NCI-H1105 treated with DMSO at 0.1 percent for 48 hours (cell line): Measurements from ENCODE around the gene CGRRF1.

Experiments used
- DNase-seq: peaks from one replicate; lab custom pipeline; 2025; lab: John Stamatoyannopoulos, UW

Gene CGRRF1

DNA sequence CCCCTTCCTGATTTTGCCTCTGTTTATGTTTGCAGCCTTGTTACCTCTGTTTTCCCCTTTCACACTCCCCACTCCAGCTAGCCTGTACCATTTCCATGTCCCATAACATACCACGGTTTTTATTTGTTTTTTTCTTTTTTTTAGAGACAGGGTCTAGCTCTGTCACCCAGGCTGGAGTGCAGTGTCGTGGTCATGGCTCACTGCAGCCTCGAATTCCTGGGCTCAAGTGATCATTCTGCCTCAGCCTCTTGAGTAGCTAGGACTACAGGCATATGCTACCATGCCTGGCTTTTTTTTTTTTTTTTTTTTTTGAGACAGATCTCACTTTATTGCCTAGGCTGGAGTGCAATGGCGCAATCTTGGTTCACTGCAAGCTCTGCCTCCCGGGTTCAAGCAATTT lies 38.8 kb downstream of the CGRRF1 start:
- no peak for DNase-seq

GRCh38 chr14:54549862-54550261 lies 40.2 kb downstream of the CGRRF1 start:
- no peak for DNase-seq

DNA sequence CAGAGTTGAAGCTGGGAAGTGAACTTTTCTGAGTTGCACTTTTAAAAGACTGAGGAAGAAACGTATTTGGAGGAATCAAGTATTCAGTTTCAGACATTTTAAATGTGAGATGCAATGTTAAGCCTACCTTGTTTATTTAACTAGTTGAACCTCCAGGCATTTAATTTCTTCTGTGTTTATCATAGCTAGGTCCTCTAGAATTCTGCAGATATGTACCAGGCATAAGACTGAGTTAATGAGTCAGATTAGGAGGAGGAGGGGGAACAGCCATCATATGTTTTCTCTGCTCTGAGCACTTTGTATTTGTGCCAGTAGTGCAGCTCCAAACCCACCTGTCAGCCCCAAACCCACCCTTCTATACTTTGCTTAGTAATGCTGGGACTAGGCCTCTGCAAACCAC lies 40.8 kb downstream of the CGRRF1 start:
- DNase-seq = no peak

GRCh38 chr14:54554401-54554800 lies 44.7 kb downstream of the CGRRF1 start:
- no peak for DNase-seq

GRCh38 chr14:54555651-54556050 lies 45.9 kb downstream of the CGRRF1 start:
- no peak for DNase-seq

- no peak for DNase-seq
These were observed 46.8 kb downstream of the CGRRF1 start for GRCh38 chr14:54556535-54556934.

DNA sequence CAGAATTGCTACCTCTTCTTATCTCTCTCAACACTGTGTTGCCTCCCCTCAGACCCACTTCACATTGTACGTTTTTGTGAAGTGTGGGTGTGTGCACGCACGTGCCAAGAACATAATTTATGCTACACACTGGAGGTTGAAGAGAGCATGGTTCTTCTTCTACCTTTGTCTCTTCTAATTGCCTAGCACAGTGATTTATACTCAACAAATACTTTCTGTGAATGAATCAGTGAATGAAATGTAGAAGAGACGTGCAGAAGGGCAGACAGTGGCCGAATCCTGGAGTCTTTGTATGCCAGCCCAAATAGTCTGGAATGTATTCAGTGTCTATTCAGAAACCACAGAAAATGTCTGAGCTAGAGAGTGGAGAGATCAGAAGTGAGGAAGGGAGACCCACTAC lies 52.6 kb downstream of the CGRRF1 start:
- no peak for DNase-seq

DNA sequence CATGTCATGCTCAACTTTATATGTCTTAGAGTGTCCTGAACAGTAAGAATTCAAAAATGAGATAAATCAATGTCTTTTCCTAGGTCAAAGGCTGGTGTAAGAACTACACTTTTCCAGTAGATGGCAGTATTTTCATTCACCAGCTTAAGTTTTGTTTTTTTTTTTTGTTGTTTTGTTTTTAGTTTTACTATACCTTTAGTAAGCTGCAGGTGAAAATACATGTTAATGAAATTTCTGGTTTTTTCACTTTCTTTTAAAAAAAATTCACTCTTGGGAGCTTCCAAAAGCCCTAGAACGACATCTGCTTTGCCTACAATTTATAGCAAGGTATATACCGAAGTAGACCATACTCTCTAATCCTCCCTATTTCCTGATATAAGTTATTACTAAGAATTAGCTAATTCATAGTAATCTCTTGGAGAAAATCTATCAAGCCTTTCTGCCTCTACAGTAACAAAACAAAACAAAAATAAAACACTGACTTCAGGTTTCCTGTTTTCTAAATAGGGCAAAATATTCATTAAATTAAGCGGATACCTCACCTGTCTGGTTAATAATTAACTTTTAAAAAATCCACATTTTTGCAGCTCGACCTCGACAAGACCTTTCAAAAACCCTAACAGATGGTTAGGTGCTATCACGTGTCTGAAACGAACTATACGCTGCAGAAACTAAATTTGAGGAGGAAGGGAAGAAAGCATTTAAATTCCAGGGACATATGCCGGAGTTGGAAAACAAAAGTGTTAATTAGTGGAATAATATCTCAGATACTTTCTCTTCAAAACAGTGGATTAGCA lies 54.6 kb downstream of the CGRRF1 start:
- peak; percentile 53 for DNase-seq

DNA sequence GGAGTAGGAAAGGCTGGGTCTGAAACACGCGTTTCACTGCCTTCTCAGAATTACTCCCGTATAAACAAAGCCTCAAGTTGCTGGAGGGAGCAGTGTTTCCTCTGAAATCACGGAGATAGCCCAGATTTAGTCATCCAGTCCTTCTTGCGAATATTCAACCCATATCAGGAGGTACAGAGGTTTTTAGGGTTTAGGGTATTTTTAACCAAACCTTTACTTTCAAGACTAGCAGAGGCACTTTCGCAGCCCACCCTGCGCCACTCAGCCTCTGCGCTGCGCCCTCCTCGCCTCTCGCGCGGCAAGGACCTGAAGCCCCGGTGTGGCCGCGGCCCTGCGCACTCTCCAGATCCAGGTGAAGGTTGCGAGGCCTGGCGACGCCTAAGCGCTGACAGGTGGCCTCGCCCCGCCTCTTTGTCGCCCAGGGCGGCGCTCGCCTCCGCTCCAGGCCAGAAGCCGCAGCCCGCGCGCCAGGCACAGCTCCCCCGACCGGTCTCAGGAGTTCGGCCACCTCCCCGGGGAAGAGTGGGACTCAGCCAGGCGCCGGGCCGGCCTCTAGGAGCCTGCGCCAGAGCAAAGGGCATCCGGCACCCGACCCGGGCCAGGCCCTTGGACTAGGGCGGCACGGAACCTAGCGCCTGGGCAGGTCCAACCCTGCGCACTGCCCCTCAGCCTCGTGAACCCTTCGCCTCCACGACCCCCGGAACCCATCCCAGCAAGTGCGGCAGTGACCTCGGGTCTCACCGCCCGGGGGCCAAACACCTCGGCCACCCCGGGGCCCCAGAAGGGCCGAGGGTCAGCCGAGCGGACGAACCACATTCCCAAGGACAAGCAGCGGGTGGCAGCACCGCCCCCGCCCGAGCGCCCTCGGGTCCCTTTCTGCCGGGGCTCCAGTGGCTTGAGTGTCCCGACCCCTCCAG lies 55.4 kb downstream of the CGRRF1 start:
- DNase-seq = peak; percentile 84

- DNase-seq = peak; percentile 56
These were observed 56.2 kb downstream of the CGRRF1 start for GRCh38 chr14:54565785-54566409.

- peak; percentile 44 for DNase-seq
These were observed 56.9 kb downstream of the CGRRF1 start, which contains the start of gene SAMD4A for GRCh38 chr14:54566410-54567223. Gene SAMD4A (plus strand): TSS chr14:54567128. CDS start chr14:54567917, 789 bp downstream.

DNA sequence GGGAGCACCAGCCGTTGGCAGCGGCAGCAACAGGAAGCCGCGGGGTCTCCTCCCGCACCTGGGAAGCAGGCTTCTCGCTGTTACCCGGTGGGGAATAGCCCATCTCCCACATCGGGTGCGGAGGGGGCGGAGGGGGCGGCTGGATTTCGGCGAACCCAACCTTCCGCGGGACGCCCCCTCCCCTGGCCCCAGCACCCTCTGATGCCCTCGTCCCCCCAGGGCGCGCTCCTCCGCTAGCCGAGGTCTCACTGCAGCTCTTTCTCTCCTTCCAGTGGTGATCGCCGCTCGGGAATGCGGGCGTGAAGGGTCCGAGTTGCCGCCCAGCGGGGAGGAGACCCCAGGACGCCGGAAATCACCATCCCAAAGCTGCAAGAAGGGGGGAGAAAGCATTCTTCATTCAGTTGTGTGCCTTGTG lies 57.5 kb downstream of the CGRRF1 start:
- DNase-seq = no peak

DNA sequence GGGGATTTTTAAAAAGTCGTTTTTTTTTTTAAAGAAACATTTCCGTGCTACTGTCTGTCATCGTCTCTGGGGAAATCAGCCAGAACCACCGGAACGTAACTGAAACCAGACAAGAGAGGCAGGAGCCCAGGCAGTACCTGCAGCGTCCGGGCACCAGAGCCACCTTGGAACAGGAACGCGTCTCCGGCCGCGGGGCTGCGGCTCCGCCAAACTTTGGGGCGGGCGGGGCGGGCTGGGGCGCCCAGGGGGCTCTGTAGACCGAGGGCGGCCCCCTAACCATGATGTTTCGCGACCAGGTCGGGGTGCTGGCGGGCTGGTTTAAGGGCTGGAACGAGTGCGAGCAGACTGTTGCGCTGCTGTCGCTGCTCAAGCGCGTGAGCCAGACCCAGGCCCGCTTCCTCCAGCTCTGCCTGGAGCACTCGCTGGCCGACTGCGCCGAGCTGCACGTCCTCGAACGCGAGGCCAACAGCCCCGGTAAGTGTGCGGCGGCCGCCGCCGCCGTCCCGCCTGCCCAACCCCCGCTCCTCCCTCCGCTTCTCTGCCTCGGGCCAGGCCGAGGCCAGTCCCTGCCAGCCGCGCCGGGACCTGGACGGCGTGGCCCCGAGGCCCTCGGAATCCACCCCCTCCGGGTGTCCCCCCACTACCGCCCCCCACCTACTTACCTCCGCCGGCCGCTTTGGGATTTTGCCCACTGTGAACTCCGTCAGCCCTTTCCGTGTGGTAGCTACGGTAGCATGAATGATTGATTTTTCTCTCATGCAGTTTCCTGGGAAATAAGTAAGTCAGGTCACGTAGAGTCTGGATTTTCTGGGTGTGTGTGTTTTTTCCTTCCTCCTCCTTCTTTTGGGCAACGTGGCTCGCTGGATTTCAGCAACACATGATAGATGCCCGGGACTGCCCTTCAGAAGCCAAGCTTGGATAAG lies 58.2 kb downstream of the CGRRF1 start:
- peak; percentile 15 for DNase-seq

DNA sequence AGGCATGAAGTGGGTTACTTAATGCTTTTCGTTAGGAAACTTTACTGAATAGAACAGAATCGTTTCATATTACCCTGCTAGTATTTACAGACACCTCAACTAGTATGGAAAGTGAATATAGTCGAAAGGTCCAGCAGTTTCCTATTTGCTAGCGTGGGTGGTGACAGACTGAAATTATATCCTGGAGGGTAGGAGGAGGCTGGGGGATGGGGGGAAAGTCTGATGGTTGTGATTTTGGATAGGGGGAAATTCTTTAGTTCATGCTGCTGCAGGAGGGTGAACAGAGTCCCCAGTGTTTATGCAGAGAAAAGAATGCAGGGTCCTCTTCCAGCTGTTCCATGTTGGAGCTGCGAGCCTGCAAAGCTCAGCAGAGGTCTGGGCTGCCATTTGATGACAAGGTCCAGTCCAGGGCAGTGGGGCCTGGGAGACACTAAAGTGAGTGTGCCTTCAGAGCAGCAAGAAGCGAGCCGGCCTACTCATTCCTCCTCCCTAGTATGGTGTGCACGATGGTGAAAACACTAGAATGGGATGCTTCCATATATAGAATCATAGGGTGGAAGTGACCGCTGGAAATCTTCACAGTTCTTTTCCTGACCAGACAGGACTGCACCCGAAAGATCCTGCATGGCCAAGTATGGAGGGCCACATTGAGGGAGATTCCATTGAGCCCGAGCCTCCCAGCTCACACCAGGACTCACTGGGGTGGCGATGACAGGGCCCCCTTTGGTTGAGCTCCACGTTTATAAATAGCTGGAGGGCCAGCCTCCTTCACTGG lies 59.3 kb downstream of the CGRRF1 start:
- DNase-seq = no peak

- DNase-seq = no peak
These were observed 60.3 kb downstream of the CGRRF1 start for GRCh38 chr14:54570047-54570446.

- DNase-seq = no peak
These were observed 61.1 kb downstream of the CGRRF1 start for GRCh38 chr14:54570631-54571415.

DNA sequence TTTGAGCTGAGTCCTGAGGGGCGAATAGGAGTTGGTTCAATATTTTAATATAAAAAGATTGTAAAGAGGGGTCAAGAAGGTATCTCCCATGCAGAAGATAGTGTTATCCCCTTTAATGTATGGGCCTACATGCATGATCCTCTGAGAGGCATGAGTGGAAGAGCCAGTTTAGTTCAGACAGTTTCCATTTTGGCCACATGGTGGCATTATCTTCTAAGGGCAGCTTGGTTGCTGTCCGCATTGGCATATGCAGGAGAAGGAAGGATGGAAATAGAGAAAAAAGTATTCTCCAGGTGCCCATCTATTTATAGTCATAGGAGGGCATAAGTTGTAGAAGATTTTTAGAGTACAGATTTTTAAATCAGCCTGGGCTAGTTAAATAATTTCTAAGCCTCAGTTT lies 62.6 kb downstream of the CGRRF1 start:
- peak; percentile 43 for DNase-seq

- no peak for DNase-seq
These were observed 64.8 kb downstream of the CGRRF1 start for GRCh38 chr14:54574528-54574927.

GRCh38 chr14:54577494-54577893 lies 67.8 kb downstream of the CGRRF1 start:
- no peak for DNase-seq
